Globus pallidus (tissue), 1 donor: ENCODE data around the gene STK11.
"Not testable (repeated sequence)": the region's sequence is repeated elsewhere in the genome, so short reads cannot be mapped to it uniquely, and the experiment has no call there.

ENCODE experiments used
- DNase-seq: peaks from one replicate; pipeline ENCODE4 v3.0.0-alpha.2; 2015; ENCODE audit warnings: low spot score

STK11 gene

DNA sequence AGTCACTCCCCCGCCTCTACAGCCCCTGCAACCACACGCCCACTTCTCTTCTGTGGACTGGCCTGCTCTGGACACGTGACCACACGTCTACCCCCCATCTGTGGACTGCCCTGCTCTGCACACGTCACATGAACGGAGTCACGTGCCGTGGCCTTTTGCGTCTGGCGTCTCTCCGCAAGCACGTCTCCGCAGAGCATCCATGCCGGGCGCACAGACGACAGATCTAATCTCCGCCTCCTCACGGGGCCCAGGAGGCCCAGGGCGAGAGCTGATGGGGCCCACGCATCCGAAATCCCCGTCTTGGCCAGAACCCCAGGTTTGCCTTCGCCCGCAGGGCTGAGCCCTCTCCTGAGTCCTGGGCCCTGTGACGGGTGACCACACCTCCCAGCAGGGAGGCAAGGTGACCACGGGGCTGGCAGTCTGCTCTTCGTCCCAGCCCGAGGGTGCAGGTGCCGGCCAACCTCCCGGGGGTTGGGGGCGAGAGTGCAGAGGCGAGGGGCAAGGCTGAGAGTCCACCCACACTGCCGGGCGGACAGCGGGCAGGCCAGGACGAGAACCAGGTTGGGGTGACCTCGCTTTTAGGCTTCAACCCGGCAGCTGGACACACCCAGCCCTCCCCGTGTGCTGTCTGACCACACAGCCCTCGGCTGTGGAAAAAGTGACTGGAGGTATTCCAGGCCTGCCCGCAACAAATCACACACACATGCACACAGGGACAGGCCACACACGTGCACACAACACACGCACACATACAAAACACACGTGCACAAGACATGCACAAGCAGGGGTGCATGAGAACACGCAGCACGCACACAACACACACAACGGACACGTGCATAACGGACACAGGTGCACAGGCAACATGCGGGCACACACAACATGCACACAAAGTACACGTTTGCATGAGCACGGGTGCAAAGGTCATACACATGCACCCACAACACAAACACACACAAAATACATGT lies 35.4 kb upstream of the STK11 start:
- DNase-seq: no peak

GRCh38 chr19:1170938-1171754 lies 34.4 kb upstream of the STK11 start:
- peak; percentile 31 for DNase-seq

- DNase-seq: no peak
Observed at GRCh38 chr19:1171755-1172352, 33.7 kb upstream of the STK11 start.

DNA sequence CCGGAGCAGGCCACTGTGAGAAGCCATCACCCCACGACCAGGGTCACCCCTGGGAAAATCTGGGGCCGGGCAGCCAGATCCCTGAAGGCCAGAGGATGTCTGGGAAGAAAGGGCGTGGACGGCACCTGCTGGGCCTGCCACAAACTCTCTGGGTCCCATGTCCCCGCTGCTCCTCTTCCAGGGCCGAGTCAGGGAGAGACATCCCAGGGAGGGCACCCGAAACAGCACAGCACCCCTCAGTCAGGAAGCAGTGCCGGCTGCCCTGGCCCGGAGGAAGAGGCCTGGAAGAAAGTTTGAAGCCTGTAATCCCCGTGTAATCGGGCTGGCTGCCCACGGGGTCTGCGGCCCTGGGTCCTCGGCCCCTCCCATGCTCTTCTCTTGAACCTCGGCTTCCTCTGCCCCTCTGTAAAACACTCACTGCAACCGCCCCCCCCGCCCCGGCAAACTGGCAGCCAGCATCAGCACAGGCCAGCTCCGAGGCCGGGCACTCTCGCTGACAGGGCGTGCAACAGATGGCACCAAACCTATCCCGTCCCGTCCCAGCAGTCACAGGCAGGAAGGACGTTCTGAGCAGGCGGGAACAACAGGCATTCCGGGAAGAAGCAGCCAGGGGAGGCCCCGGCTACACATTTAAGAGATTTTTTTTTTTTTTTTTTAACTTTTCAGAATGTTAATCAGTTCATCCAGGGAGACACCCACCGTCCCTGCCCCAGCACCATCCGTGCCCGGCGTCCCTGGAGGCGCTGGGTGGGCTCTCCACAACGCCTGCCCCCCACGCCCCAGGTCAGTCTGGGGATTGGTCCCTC lies 33.0 kb upstream of the STK11 start:
- DNase-seq: peak; percentile 48

DNA sequence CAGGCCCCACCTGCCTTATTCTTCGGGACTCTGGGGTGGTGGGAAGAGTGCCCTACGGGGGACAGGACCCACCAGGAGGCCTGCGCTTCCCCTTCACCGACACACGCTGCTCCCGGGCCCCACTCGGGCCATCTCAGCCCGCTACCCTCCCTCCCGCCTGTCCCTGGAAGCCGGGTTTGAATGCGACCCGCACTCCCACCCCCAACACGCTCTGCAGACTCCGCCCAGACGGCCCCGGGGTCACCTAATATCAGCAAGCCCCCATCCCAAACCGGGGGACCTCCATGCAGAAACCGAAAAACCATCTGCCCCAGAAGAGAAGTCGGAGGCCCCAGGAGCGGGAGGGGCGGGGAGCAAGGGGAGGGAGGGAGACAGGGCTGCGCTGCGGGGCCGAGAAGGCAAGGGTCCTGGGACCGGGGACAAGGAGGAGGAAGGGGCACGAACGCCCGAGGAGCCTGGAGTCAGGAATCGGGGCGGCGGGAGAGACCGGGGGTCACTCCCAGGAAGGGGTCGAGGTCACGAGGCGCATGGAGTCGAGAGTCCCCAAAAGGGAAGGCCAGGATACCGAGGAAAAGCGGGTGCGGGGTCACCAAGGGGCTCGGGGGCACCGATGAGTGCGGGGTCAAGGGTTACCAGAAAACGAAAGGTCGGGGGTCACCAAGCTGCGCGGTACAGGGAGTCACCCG lies 32.3 kb upstream of the STK11 start:
- DNase-seq: peak; percentile 13

DNA sequence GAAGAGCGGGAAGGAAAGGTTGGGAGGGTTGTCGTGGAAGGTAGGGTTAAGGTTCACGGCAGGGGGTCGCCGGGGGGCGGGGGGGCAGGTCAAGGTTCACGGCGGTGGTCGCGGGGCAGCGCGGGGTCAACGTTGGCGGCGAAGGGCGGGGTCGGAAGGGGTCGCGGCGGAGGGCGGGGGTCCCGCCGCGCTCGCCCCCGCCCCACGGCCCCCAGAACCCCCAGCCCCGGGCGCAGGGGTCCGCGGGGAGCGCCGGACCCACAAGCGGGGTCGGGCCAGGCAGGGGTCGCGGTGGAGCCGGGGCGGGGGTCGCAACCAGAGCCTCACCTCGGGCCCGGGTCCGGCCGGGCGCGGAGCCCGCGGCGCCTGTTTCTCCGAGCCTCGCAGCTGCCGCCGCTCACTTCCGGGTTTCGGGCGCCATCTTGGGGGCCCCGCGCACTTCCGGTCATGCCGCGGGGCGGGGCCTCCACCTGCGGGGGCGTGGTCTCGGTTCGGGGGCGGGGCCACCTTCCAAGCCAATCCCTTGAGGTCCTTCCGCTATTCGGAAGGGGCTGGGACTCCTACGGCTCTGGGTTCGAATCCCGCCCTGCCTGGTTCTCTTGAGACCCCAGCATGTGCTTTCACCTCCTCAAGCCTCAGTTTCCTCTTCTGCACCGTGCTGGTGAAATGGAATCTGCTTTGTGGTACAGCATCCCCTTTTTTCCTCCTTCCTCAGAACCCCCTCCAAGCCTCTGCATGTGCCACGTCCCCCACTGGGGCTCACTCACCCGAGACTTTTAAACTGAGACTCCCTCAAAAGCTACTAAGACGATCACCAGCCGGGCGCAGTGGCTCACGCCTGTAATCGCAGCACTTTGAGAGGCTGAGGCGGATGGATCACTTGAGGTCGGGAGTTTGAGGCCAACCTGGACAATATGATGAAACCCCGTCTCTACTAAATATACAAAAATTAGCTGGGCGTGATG lies 31.5 kb upstream of the STK11 start, which contains the start of gene SBNO2:
Gene SBNO2 (minus strand): TSS at position 424 of the 965 bp plus-strand sequence. CDS start 19,992 bp downstream, outside the sequence.
- DNase-seq: peak; percentile 70

- no peak for DNase-seq
Observed at GRCh38 chr19:1177322-1178114, 28.1 kb upstream of the STK11 start.

DNA sequence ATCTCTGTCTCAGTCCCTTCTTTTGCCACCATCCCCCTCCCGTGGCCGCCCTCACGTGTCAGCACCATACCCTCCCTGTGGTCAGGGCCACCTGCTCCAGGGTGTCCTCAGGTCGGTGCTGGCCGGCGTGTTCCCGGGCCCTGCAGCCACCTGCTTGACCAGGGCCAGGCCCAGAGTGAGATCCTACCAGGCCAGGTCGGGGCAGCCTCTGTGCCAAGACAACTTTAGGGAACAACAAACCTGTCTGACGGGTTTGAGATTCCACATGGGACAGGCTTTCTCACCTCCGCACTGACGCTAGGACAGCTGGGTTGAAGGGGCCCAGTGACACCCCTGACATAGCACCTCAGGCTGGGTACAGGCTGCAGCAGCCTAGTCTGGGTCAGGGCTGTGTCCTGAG lies 24.0 kb upstream of the STK11 start:
- DNase-seq: no peak

DNA sequence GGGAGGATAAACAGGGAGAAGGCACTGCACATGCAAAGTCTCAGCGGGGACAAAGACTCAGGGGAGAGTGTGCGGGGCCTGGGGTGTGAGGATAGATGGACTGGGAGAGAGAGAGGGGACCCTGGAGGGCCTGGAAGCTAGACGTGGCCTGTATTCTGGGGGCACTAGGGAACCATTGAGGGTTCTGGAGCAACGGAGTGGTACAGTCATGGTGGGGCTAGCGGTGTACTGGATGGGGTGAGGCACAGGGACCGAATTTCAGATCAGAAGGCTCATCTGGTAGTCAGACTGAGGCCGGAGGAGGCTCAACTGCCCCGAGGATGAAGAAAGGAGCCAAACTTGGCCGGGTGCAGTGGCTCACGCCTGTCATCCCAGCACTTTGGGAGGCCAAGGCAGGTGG lies 23.5 kb upstream of the STK11 start:
- no peak for DNase-seq

- no peak for DNase-seq
Observed at GRCh38 chr19:1182727-1183126, 22.9 kb upstream of the STK11 start.

DNA sequence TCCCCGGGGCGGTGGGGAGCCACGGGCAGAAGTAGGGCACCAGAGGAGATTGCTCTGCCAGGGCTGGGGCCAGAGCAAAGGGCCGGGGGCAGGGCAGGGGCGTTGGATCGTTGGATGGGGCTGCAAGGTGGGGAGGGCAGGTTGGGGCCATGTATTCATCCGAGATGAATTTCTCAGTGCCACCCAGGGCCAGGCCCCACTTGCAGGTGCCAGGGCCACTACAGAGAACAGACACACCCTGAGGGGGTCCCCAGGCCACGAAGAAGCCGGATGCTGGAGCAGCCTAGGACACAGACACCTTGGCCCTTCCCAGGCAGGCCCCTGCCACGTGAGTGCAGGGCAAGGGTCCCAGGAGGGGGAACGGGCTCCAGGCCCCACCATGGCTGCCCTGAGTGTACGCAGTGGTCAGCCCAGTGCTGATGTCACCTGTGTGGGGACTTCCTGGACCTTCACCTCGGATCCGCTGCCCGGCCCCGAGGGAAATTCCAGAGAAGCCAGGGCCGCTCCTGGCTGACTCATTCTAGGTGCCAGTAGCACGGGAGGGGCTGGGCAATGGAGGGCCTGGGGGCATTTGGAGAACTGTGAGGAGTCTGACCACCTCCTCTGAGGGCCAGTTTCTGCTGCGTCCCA lies 21.9 kb upstream of the STK11 start:
- DNase-seq: no peak

GRCh38 chr19:1189419-1189818 lies 16.2 kb upstream of the STK11 start:
- no peak for DNase-seq

- no peak for DNase-seq
Observed at GRCh38 chr19:1199531-1199930, 6.0 kb upstream of the STK11 start.

- DNase-seq: not testable (repeated sequence)
Observed at GRCh38 chr19:1200614-1201013, 5.0 kb upstream of the STK11 start.

GRCh38 chr19:1206150-1206863 lies 729 bp downstream of the STK11 start:
- no peak for DNase-seq

DNA sequence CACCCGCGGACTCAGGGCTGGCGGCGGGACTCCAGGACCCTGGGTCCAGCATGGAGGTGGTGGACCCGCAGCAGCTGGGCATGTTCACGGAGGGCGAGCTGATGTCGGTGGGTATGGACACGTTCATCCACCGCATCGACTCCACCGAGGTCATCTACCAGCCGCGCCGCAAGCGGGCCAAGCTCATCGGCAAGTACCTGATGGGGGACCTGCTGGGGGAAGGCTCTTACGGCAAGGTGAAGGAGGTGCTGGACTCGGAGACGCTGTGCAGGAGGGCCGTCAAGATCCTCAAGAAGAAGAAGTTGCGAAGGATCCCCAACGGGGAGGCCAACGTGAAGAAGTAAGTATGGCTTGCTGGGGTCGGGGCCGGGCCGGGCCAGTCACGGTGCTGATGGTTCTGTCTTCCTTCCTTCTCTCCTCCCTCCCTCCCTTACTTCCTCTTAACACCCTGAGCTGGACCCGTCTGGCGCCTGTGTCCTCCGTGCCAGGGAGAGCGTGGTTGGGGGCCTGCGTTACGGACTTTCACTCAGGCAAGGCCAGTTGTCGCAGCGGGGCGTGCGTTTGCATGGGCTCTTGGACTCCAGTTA lies 1.4 kb downstream of the STK11 start:
- DNase-seq: no peak

GRCh38 chr19:1208830-1209229 lies 3.3 kb downstream of the STK11 start:
- not testable (repeated sequence) for DNase-seq

DNA sequence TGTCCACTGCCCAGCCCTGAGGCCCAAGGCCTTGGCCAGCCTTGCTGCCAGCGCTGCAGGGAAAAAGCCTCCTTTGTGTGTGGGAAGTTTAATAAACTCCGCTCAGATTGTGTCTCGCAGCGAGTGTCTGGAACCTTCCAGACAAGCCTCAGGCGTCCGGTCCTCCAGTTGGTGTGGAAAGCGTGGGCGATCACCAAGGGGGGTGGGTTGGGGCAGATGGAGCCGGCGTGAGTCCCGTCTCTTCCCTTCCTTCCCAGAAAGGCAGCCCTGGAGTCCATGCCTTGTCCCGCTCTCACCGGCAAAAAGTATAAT lies 4.6 kb downstream of the STK11 start:
- DNase-seq: peak; percentile 83
